G401.6 (cell line): ENCODE results near the gene VPS25.
"Not testable (repeated sequence)": the region's sequence is repeated elsewhere in the genome, so short reads cannot be mapped to it uniquely, and the experiment has no call there.

Source experiments
- FAIRE-seq: peaks from 2 replicates; lab custom pipeline; 2012; peaks lifted over from hg19 to GRCh38; lab: Jason Lieb, UNC

The VPS25 gene

DNA sequence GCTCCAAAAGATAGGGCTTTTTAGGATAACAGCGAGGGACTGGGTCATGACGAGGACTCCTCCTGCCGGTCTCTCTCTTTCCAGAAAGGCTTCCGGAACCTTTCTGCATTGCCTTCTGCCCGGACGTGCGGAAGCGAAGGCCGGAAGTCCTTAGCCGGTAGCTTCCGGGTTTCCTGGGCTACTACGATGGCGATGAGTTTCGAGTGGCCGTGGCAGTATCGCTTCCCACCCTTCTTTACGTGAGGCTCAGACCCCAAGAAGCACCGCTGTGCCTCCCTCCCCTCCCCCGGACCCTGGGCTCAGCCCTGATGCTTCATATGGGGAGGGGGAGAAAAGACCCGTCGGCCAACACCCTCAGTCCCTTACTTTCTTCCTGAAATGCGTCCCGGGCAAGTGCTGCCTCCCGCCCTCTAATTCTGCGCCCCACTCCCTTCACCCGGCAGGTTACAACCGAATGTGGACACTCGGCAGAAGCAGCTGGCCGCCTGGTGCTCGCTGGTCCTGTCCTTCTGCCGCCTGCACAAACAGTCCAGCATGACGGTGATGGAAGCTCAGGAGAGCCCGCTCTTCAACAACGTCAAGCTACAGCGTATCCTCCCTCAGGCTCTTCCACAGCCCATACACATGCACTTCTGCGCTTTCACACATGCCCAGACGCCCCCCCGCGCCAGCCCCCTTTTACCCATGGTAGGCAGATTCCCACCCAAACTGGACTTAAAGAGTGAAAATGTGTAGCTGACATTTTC lies at the start of gene VPS25:
Gene VPS25 (plus strand): TSS at position 160 of the 746 bp plus-strand sequence. CDS start 27 bp downstream, at position 187.
- FAIRE-seq: no peak

DNA sequence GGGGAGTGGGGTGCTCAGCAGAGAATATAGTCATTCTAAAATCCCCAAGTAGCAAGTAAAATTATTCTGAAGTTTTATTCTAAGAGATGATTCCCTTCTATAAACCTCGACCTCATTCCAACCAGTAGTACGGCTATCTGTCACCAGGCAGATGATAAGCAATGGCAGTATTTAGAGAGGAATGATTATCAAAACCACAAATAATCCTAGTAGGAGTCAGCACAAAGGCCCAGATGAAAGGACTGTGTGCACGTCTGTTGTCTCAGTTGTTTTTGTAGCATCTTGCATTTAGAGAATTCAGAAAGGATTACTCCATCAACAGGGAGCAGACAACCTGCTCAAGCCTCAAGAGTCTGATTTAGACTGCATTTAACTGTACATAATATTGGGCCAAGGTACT lies 49.6 kb upstream of the VPS25 start:
- FAIRE-seq: no peak

DNA sequence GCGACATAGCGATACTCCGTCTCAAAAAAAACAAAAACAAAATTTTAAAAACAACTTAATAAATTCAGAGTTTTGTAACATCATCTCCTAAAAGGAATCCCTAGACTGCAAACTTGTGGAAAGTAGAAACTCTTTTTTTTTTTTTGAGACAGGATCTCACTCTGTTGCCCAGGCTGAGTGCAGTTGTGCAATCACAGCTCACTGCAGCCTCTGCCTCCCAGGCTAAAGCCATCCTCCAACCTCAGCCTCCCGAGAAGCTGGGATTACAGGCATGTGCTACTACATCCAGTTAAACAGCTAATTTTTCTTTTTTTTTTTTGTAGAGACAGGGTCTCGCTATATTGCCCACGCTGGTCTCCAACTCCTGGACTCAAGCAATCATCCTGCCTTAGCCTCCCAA lies 48.1 kb upstream of the VPS25 start:
- no peak for FAIRE-seq

DNA sequence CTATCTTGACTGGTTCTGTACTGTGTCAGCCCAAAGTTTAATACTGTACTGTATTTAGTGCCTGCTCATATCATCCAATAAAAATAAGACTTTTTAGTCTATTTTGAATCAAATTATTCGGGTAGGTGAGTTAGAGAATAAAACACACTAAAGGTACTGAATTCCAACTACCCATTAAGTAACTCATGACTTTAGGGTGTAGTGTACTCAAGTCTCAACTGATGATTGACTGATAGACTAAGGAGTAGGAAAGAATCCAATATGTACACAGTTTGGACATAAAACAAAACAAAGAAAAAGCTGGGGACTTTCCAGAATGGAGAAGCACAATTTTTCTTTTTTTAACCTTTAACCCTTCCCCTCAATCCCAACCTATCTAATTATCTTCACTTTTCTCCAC lies 32.5 kb upstream of the VPS25 start:
- FAIRE-seq: no peak

DNA sequence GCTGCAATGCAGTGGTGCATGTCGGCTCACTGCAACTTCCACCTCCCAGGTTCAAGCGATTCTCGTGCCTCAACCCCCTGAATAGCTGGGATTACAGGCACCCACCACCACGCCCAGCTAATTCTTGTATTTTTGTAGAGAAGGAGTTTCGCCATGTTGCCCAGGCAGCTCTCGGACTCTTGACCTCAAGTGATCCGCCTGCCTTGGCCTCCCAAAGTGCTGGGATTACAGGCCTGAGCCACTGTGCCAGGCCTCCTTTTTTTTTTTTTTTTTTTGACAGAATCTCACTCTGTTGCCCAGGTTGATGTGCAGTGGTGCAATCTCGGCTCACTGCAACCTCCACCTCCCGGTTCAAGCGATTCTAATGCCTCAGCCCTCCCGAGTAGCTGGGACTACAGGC lies 30.3 kb upstream of the VPS25 start:
- FAIRE-seq: not testable (repeated sequence)

DNA sequence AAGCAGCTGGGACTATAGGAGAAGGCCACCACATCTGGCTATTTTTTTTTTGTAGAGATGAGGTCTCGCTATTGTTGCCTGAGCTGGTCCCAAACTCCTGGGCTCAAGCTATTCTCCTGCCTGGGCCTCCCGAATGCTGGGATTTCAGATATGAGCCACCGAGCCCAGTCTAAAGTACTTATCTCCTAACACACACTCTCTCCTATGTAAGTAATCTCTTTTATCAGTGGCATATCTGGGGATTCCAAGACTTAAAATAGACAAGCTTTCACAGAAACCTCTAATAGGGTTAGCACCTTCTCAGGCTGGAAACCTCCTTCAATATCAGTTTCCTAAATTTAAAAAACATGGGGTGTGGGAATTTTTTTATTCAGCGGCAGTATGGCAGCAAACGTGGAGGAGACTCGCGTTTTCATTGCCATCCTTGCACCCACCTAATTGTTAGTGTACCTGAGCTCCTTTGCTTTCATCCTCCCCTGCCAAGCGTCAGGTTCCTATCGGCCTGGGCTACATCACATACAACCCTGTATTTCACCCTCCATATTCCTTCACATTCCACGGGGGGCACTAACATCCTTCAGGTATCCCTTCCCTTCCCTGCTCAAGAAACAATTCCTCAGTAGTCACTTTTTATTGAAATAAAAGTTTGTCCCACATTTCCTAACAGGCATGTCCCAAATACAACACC lies 29.5 kb upstream of the VPS25 start:
- no peak for FAIRE-seq

DNA sequence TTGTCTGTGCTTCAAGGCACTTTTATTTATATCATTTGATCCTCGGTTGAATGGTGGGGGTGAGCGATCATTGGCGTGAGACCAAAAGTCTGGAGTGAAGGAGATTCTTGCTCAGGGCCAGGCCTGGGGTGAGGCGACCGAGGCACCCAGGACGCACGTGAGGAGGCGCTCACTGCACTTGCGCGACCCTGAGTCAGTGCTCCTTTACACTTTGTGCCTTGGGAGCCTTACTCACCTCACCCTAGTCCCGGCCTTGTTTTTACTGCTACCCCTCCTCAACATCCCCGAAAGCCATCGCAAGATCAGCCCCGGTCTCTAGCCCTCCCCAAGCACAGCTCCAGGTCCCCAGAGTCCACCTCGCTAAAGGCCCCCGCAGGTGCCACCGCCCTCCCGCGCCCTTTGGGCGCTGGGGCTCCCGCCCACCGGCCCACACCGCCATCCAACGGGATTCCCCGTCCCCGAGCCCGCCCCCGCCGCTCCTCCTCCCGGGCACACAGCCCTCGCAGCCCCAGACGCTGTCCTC lies 28.9 kb upstream of the VPS25 start:
- no peak for FAIRE-seq

DNA sequence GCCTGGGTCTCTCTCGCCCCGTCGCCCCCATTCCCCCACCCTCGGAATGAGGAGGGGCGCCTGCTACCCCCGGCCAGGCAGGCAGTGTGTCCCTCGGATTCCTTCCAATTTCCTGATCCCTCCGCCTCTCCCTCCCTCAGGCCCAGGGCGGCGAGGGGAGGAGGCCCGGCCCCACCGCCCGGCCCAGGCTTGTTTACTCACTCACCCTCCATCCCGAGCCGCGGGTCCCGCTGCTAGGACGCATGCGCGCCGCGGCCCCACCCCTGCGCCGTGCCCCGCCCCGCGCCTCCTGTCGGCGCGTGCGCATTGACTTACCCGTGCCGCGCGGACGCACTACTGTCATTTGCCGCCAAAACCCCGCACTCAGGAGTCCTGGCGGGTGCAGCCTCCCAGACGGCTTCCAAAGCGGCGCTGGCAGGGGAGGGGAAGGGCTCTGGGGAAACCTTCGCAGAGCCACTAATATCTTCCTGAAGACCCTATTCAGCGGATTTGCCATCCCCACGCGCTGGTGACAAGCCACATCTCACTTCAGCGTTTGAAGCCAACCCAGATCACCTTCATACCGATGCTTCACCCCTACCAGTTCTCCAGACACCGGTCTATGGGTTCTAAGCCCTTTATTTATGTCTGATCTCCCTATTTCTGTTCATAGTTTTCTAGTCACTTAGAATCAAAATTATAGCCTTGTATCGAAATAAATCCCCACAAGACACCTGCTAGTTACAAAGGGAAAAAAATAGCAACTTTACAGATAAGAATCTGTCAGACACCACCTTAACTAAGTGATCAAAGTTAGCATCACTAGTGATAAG lies 28.2 kb upstream of the VPS25 start, which contains the start of gene EZH1:
Gene EZH1 (minus strand): TSS at position 235 of the 812 bp plus-strand sequence. CDS start 16,099 bp downstream, outside the sequence.
- no peak for FAIRE-seq

DNA sequence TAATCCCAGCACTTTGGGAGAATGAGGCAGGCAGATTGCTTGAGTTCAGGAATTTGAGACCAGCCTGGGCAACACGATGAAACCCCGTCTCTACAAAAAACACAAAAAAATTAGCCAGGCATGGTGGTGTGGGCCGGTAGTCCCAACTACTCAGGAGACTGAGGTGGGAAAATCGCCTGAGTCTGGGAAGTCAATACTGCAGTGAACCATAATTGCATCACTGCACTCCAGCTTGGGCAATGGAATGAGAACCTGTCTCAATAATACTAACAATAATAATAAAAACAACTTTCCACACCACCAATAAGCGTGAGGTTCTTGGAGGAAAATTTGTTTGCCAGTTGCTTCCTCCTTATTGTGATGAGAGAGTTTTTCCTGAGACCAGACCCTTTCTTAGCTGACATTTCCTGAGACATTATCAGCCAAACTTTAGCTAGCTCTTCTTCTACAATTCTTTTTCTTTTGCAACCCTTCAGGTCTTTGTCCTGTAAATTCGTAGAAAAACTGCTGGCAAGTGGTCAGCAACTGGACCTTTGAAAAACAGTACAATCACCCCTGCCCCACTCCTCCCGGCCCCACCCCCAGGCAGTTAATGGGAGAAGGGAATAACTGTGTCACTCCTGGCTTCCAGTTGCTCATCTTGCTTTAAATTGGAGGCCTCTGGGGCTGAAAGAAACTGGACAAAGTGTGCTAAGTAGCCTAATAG lies 24.9 kb upstream of the VPS25 start:
- no peak for FAIRE-seq

DNA sequence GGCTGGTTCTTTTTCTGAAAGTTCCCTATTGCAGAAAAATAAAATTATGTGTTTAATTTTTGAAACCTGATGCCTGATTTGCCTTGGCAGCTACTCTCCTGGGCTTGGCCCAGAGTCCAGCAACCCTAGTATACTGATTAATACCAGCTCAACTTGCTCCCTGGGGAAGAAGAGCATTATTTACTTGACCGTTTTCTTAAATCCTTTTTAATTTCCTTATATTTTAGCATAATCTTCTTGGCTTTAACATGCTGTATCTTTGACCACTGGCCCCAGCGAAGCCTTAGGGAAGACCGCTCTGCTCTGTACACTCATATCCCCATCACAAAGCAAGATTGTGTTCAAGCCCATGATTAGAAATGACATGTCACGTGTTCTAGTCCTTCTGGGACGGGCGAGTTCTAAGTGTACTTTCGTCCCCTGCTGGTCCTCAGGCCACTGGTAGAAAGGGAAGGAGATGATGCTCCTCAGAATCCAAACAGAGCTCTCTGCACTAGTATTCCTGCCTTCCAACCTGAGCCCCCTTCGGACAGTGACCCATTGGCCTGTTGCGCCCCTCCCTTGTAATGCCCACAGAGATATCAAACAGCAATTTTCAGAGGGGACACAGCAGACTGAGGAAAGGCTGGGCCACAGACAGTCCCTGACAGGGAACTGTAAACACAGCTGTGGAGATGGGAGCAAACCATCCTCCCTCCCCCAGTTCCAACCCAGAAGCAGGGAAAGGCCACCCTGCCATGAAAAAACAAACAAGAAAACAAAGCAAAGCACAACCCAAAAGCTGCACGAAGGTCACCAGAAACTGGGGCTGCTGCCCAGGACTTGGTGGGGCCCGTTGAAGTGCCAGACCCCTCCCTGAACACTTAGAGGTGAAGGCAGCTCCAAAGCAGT lies 24.1 kb upstream of the VPS25 start:
- no peak for FAIRE-seq

DNA sequence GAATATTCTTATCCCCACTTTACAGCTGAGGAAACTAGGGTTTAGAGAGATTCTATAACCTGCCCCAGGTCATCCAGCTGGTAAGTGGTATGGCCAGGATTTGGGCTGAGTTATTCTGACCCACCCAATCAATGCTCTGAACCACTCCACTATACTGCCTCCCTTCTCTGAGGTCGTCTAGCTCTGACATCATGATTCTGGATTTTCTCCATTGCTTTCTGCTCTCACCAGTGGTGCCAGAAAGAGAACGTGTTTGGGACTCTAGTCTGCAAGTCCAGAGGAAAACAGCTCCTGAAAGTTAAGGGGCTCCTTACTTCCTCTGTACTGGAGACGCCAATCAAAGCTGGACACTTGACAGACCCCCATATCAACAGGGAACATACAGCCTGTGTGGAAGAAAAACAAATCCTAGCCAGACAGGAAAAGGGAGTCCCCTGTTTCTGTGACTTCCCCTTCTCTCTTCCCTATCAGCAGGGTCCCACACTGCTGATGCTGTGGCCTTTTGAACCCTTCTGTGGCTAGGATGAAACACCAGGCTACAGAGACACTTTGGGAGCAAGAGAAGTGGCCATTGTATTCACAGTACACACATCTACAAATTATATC lies 22.4 kb upstream of the VPS25 start:
- FAIRE-seq: no peak

DNA sequence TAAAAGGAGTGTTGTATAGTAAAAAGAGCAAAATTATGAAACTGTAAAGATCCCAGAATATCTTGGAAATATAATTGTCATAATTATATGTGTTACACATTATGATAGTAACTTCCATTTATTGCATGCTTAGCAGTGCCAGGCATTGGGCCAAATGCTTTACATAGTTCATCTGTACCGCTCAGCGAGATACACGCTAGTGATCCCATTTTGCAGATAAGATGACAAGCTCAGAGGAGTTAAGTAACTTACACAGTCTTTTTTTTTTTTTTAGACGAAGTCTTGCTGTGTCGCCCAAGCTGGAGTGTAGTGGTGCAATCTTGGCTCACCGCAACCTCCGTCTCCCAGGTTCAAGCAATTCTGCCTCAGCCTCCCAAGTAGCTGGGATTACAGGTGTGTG lies 21.6 kb upstream of the VPS25 start:
- no peak for FAIRE-seq

DNA sequence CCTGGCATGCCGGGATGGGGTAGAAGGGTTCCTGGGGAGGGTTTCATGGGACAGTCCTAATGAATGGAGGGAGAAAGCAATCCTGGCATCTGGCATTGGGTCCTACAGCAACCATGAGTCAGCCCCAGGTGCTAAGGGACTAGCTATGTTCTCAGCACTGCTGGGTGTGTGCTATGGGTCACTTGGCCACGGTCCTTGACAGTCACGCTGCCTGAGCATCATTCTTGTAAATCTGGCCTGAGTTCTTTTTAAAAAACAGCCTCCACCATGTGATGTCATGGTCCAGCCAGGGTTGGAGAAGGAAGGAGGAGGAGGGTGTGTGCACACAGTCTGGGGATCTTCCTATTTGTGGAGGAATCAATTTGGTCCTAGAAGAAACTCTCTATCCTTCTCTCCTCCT lies 18.5 kb upstream of the VPS25 start:
- FAIRE-seq: no peak

DNA sequence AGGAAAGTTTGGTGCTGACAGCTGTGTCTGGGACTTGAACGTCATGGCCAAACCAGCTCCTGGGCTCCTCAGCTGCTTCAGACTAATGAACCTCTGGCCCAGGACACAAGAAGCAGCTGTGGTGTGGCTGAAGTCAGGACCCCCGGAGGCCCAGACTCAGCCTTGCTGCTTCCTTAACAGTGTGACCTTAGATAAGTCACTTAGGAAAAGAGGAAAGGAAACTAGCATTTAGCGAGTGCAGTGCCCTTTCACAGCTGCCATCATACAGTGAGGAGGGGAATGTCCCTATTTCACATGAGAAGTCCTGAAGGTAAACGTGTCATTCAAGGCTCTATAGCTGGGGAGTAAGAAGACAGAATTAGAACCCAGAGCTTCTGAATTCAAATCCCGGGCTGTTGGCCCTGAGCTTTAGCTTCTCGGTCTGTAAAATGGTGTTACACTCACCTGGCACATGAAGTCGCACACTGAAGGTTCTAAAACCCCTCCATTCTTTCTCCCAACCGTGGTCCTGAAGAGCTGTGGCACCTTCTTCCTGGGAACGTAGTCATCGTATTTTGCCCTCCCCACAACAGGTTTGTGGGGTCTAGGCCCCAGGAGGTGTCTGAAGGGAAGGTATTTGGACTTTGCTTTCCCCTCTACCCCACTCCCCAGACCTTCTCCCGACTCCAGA lies 13.1 kb upstream of the VPS25 start:
- FAIRE-seq: no peak

DNA sequence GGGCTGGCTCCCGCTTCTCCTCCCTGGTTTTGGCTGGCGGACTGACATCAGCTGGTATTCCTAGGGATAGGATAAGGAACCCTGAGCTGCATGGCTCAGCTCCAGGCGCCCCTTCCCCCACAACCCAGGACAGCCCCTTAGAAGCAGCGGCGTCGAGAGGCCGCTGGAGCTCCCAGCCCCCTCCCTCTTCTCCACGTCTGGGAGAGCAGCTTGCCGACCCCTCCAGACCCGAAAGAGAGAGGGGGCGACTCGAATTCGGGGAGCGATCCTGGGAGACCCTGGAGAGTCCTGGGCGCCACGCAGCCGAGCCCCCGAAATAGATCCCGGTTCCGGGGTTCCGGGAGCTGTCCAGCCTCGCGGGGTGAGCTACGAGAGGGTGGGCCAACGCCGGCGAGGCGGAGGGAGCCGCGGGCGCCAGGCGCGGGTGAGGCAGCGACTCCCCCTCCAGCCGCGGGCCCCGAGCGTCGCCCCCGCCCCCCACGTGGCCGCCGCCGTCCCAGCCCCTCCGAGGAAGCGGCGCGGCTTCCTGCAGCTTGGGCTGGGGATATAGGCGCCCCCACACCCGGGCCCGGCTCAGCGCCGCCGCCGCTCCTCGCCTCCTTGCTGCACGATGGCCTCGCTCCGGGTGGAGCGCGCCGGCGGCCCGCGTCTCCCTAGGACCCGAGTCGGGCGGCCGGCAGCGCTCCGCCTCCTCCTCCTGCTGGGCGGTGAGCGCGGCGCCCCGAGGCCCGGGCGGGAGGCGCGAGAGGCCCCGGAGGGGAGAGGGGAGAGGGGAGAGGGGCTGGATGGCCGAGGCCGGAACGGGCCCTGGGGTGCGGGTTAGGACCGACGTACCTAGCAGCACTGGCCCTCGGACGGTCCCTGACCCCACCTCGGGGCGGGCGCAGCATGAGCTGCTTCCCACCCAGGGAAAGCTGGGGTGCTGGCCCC lies 12.3 kb upstream of the VPS25 start, which contains the start of gene RAMP2:
Gene RAMP2 (plus strand): TSS at position 576 of the 930 bp plus-strand sequence. CDS start 35 bp downstream, at position 611.
- FAIRE-seq: no peak

DNA sequence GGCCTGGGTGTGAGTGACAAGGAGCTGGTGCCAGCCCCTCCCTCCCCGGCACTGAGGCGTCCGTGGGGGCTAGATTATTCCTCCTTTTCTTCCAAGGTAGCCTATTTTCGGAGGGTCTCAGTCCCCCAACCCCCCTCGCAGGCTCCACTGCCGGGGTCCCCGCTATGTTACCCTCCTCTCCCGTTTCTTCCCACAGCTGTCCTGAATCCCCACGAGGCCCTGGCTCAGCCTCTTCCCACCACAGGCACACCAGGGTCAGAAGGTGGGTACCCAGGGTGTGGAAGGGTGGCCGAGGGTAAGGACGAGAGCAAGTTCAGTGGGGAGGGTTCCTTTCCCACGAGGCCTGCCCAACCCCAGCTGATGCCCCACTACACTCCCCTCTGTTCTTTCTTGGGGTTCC lies 11.6 kb upstream of the VPS25 start:
- FAIRE-seq: no peak

DNA sequence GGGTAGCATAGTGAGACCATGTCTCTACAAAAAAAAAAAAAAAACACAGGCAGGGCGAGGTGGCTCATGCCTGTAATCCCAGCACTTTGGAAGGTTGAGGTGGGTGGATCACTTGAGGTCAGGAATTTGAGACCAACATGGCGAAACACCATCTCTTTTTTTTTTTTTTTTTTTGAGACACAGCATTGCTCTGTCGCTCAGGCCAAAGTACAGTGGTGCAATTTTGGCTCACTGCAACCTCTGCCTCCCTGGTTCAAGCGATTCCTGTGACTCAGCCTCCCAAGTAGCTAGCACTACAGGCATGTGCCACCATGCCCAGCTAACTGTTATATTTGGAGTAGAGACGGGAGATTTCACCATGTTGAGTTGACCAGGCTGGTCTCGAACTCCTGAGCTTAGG lies 7.1 kb upstream of the VPS25 start:
- FAIRE-seq: no peak

DNA sequence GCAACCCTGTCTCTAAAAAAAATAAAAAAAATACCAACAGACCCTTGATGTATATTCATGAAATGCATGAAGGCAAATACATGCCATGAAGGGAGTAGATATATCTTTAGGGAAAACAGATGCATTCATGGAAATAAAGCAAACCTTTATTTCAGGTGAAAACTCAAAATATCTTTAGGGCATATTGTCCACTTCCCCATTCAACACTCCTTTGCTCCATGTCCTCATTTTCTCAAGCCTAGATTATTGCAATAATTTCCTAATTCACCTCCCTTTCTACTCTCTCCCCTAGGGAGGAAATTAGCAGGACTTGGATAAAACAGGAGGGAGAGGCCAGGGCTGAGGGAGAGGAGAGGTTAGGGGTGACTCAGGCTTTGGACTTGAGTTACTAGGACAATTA lies 5.7 kb upstream of the VPS25 start:
- no peak for FAIRE-seq

DNA sequence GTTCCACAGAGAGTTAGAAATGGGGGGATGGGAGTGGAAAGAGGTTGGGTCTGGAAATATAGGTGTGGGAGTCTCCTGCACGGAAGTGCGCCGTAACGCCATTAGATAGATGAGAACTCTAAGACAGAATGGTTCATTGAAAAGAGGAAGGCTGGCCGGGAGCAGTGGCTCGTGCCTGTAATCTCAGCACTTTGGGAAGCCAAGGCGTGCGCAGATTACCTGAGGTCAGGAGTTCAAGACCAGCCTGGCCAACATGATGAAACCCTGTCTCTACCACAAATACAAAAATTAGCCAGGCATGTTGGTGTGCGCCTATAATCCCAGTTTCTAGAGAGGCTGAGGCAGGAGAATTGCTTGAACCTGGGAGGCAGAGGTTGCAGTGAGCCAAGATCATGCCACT lies 5.2 kb upstream of the VPS25 start:
- not testable (repeated sequence) for FAIRE-seq
